ENCODE measurements around the gene MORC3.

DNA sequence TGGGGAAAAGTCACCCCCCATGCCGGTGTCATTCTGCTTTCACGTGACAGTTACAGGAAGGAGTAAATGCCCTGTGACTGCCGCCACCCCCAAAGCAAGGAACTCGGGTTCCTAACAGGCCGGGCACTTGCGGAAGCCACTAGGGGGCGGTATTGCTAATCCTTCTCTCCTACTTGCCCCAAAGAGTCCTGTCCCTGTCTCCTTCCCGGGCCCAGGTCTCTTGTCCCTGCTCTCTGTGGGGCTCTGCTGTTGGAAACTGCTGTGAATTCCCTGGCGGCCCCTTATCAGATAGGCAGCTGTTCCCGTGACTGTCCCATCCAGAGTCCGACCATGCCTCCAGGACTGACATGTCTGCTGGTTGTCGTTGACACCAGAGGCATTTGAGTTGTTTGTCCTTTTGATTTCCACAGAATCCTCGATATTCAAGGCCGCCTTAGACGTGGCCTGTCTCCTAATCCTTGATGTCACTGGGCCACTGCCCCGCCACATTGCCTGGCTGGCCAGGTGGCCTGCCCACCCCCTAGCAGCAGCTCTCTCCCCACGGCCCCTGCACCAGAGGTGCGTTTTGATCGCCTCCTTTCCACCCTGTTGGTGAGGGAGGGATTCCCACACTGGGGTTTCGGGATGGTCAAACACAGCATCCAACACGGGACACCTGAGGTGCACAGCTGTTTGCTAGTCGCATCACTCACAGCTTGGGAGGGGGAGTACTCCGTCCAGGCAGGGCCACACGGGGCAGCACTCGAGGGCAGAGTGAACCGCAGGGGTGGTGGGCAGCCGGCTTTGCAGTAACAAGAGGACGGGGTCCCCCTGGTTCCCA is 102.5 kb downstream of the MORC3 start:
- TF ChIP-seq, protein P1, sequence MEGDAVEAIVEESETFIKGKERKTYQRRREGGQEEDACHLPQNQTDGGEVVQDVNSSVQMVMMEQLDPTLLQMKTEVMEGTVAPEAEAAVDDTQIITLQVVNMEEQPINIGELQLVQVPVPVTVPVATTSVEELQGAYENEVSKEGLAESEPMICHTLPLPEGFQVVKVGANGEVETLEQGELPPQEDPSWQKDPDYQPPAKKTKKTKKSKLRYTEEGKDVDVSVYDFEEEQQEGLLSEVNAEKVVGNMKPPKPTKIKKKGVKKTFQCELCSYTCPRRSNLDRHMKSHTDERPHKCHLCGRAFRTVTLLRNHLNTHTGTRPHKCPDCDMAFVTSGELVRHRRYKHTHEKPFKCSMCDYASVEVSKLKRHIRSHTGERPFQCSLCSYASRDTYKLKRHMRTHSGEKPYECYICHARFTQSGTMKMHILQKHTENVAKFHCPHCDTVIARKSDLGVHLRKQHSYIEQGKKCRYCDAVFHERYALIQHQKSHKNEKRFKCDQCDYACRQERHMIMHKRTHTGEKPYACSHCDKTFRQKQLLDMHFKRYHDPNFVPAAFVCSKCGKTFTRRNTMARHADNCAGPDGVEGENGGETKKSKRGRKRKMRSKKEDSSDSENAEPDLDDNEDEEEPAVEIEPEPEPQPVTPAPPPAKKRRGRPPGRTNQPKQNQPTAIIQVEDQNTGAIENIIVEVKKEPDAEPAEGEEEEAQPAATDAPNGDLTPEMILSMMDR (IDR thresholded peaks at IDR 0.05), result peak; percentile 25 to 74 (median 41)
- TF ChIP-seq POLR2A (IDR thresholded peaks at IDR 0.05), result no peak

Data from testis (tissue), 2 donors.